HCT116 (cell line): ENCODE measurements around the gene KIRREL3. TPM values are rescaled to one million over a fixed set of nuclear protein-coding genes. Genes with fewer than 3 reads are reported as not detected.

Source experiments
- ATAC-seq: fragments of 200-7000 bp; cut with Tn5 transposase; 2 replicates; pipeline ENCODE4 v1.9.1; 2020; ENCODE audit warnings: mild to moderate bottlenecking, moderate library complexity
- BruUV-seq: library from RNA; stranded (reverse); fragments of 400-500 nt; replicated peaks from 2 replicates; lab custom pipeline; 2021; lab: Mats Ljungman, UMichigan
- CTCF ChIA-PET: fragments of 300-600 bp; sonication (Branson Sonifier 250); formaldehyde crosslinking; loops from one replicate; lab custom pipeline; 2021; ENCODE audit warnings: antibody characterized with exemption; lab: Charles Lee
- POLR2A ChIA-PET: fragments of 300-600, 350-600 bp; sonication (Branson Sonifier 250); formaldehyde crosslinking; loops from one replicate; lab custom pipeline; 2021; ENCODE audit warnings: antibody characterized with exemption; lab: Charles Lee
- RAD21 ChIA-PET, 2 experiments: fragments of 300-600 bp; sonication (Branson Sonifier 250); formaldehyde crosslinking; loops; one replicate each; lab custom pipeline; 2023; ENCODE audit warnings: low total read pairs in 2 of 2; ENCODE audit not compliant: uncharacterized antibody in 2 of 2, unreplicated experiment in 2 of 2, low non-redundant PET in 1 of 2; lab: Charles Lee
- DNase-seq: peaks from one replicate; pipeline ENCODE4 v3.0.0-alpha.2; 2010; ENCODE audit warnings: low read depth, low spot score
- H2AFZ ChIP-seq: fragments of 200-600 bp; shearing (Covaris generic), sonication (generic); 2 replicates; pipeline ENCODE4 v1.6.1; 2017; ENCODE audit warnings: low read depth, mixed run types, mixed read lengths, antibody characterized with exemption, low read length; ENCODE audit not compliant: poor library complexity, severe bottlenecking
- H3K27ac ChIP-seq: 2 replicates; pipeline ENCODE4 v1.5.1; 2012; ENCODE audit warnings: low read depth, low read length
- H3K27me3 ChIP-seq: fragments of 200-600 bp; sonication (generic); 2 replicates; pipeline ENCODE4 v1.6.1; 2016; ENCODE audit warnings: mixed run types, low read length, mixed read lengths; ENCODE audit not compliant: insufficient read depth
- H3K36me3 ChIP-seq, 2 experiments: fragments of 200-500 bp in 1 of 2; fragments of 200-600 bp in 1 of 2; sonication (Bioruptor generic) in 1 of 2; sonication (generic) in 1 of 2; 2 replicates each; pipeline versions ENCODE4 v1.5.1 to v1.6.1; 2014 to 2016; ENCODE audit warnings: low read length in 2 of 2, inconsistent platforms in 1 of 2, mixed read lengths in 1 of 2, mixed run types in 1 of 2; ENCODE audit not compliant: insufficient read depth in 2 of 2, control insufficient read depth in 1 of 2
- H3K4me1 ChIP-seq, 2 experiments: fragments of 200-600 bp in 1 of 2; sonication (generic) in 1 of 2; 2 replicates each; pipeline versions ENCODE4 v1.5.1 to v1.6.1; 2012 to 2017; ENCODE audit warnings: low read length in 2 of 2, inconsistent platforms in 1 of 2, mild to moderate bottlenecking in 1 of 2, mixed read lengths in 1 of 2, mixed run types in 1 of 2, moderate library complexity in 1 of 2; ENCODE audit not compliant: insufficient read depth in 2 of 2, control insufficient read depth in 1 of 2
- H3K4me2 ChIP-seq: fragments of 200-600 bp; sonication (generic); 2 replicates; pipeline ENCODE4 v1.6.1; 2017; ENCODE audit warnings: mixed run types, low read length, mixed read lengths
- H3K4me3 ChIP-seq, 2 experiments: fragments of 200-600 bp in 1 of 2; sonication (generic) in 1 of 2; replicated peaks in 1 of 2; 2 replicates each; pipeline ENCODE4 v1.5.1; 2011 to 2016; ENCODE audit warnings: low read length in 2 of 2, control low read depth in 1 of 2, low read depth in 1 of 2, mild to moderate bottlenecking in 1 of 2, mixed read lengths in 1 of 2, mixed run types in 1 of 2
- H3K79me2 ChIP-seq: fragments of 200-600 bp; sonication (generic); 2 replicates; pipeline ENCODE4 v1.6.1; 2017; ENCODE audit warnings: mild to moderate bottlenecking, mixed run types, low read length, moderate library complexity, mixed read lengths; ENCODE audit not compliant: insufficient read depth
- H3K9ac ChIP-seq: fragments of 200-600 bp; sonication (generic); 2 replicates; pipeline ENCODE4 v1.6.1; 2016; ENCODE audit warnings: low read length, mixed read lengths
- H3K9me2 ChIP-seq: fragments of 200-600 bp; sonication (generic), shearing (Covaris generic); 2 replicates; pipeline ENCODE4 v1.6.1; 2017; ENCODE audit warnings: mixed run types, mild to moderate bottlenecking, moderate library complexity; ENCODE audit not compliant: insufficient read depth
- H3K9me3 ChIP-seq, 2 experiments: fragments of 200-500 bp in 1 of 2; fragments of 200-600 bp in 1 of 2; sonication (Bioruptor generic) in 1 of 2; sonication (generic) in 1 of 2; 2 replicates each; pipeline ENCODE4 v1.6.1; 2014 to 2017; ENCODE audit warnings: low read length in 2 of 2, mixed read lengths in 2 of 2, inconsistent platforms in 1 of 2, low read depth in 1 of 2, mild to moderate bottlenecking in 1 of 2, mixed run types in 1 of 2, moderate library complexity in 1 of 2; ENCODE audit not compliant: control insufficient read depth in 1 of 2, insufficient read depth in 1 of 2
- H4K20me1 ChIP-seq: fragments of 200-600 bp; sonication (generic), shearing (Covaris generic); 2 replicates; pipeline ENCODE4 v1.6.1; 2017; ENCODE audit warnings: mixed run types, mild to moderate bottlenecking, moderate library complexity; ENCODE audit not compliant: insufficient read depth
- ATF3 ChIP-seq: IDR thresholded peaks from 2 replicates; pipeline ENCODE4 v1.6.1; 2012
- CBX3 ChIP-seq: IDR thresholded peaks from 2 replicates; pipeline ENCODE4 v1.6.1; 2012; ENCODE audit warnings: low read depth
- CEBPB ChIP-seq: IDR thresholded peaks from 2 replicates; pipeline ENCODE4 v1.6.1; 2012; ENCODE audit warnings: low read depth
- CTCF ChIP-seq, 3 experiments: fragments of 200-600 bp in 1 of 3; sonication (generic) in 1 of 3; IDR thresholded peaks in 2 of 3; conservative IDR thresholded peaks in 1 of 3; 2 replicates each; pipeline ENCODE4 v1.5.1; 2012 to 2017; ENCODE audit warnings: low read depth in 2 of 3, low read length in 2 of 3, antibody characterized with exemption in 1 of 3, borderline replicate concordance in 1 of 3, control low read depth in 1 of 3, mild to moderate bottlenecking in 1 of 3, mixed read lengths in 1 of 3, mixed run types in 1 of 3, moderate library complexity in 1 of 3; ENCODE audit not compliant: insufficient read depth in 1 of 3
- EGR1 ChIP-seq: IDR thresholded peaks from 2 replicates; pipeline ENCODE4 v1.6.1; 2012; ENCODE audit warnings: low read depth
- ELF1 ChIP-seq: IDR thresholded peaks from 2 replicates; pipeline ENCODE4 v1.6.1; 2012; ENCODE audit warnings: low read depth, borderline replicate concordance
- EZH2phosphoT487 ChIP-seq: fragments of 200-600 bp; IDR thresholded peaks from 2 replicates; pipeline ENCODE4 v1.6.1; 2018; ENCODE audit warnings: antibody characterized with exemption, borderline replicate concordance
- FOSL1 ChIP-seq: IDR thresholded peaks from 2 replicates; pipeline ENCODE4 v1.6.1; 2012; ENCODE audit warnings: low read depth
- JUND ChIP-seq: IDR thresholded peaks from 2 replicates; pipeline ENCODE4 v1.6.1; 2012
- POLR2A ChIP-seq: IDR thresholded peaks from 2 replicates; pipeline ENCODE4 v1.7.0; 2011; ENCODE audit warnings: borderline replicate concordance; ENCODE audit not compliant: insufficient read depth, insufficient read length; ENCODE audit errors: extremely low read depth
- SIN3A ChIP-seq: IDR thresholded peaks from 2 replicates; pipeline ENCODE4 v1.6.1; 2012; ENCODE audit warnings: low read depth
- SRF ChIP-seq: IDR thresholded peaks from 2 replicates; pipeline ENCODE4 v1.6.1; 2012; ENCODE audit warnings: low read depth
- YY1 ChIP-seq: IDR thresholded peaks from 2 replicates; pipeline ENCODE4 v1.6.1; 2011; ENCODE audit warnings: low read length, low read depth, moderate library complexity, mild to moderate bottlenecking; ENCODE audit not compliant: insufficient replicate concordance; ENCODE audit errors: extremely low read depth
- ZBTB33 ChIP-seq: IDR thresholded peaks from 2 replicates; pipeline ENCODE4 v1.6.1; 2011; ENCODE audit warnings: mild to moderate bottlenecking, low read length, moderate library complexity; ENCODE audit not compliant: insufficient replicate concordance; ENCODE audit errors: extremely low read depth
- ZFX ChIP-seq: fragments of 450-650 bp; IDR thresholded peaks from 2 replicates; pipeline ENCODE4 v1.6.1; 2017
- ZNF274 ChIP-seq: fragments of 200-500 bp; sonication (Bioruptor generic); IDR thresholded peaks from 2 replicates; pipeline ENCODE4 v1.6.1; 2014; ENCODE audit warnings: mild to moderate bottlenecking, low read depth, low read length, inconsistent platforms
- intact Hi-C: fragments of 100-400 bp; cut with micrococcal nuclease; formaldehyde crosslinking; loops from 2 replicates; pipeline ENCODE4 v1.10.0; 2022
- total RNA-seq: library from RNA; stranded (reverse); gene quantifications from one replicate; pipeline ENCODE4 v1.2.1, GENCODE V29; 2021; ENCODE audit not compliant: unreplicated experiment

Gene KIRREL3
- total RNA-seq, 1 experiment from 2014 or later = not detected

GRCh38 chr11:126446581-126446980, 554.0 kb downstream of the KIRREL3 start:
- no peak overlapping the region for H2AFZ ChIP-seq
- H3K27ac ChIP-seq = no peak overlapping the region
- DNase-seq (no peak), ATAC-seq (no peak)
- no peaks in the 10 kb centered on the region for H3K4me1 ChIP-seq
- no peak overlapping the region for H3K9ac ChIP-seq
- H4K20me1 ChIP-seq = no peaks in the 10 kb centered on the region
- BruUV-seq = no TSS peak
- no peaks in the 10 kb centered on the region for H3K36me3 ChIP-seq
- no peak overlapping the region for H3K4me2 ChIP-seq
- TF ChIP-seq POLR2A (no peak), ZNF274 (no peak), JUND (no peak), ATF3 (no peak), FOSL1 (no peak), ELF1 (no peak), CBX3 (no peak), YY1 (no peak), EZH2phosphoT487 (no peak), EGR1 (no peak), CTCF (IDR thresholded peaks at IDR 0.05 in 2 of 3, conservative IDR thresholded peaks at IDR 0.05 in 1 of 3; ENCODE audit: borderline replicate concordance in 1 of 3, insufficient read depth in 1 of 3, low read depth in 2 of 3, low read length in 2 of 3) (no peak), ZBTB33 (no peak), ZFX (no peak), SRF (no peak), CEBPB (no peak), SIN3A (no peak)
- POLR2A ChIA-PET = no interaction called here
- H3K9me2 ChIP-seq = no peaks in the 10 kb centered on the region
- RAD21 ChIA-PET = no interaction called here
- peaks cover 0 to 8% of the 10 kb centered on the region in 2 experiments; a peak in 1 of 4 replicates for H3K9me3 ChIP-seq
- intact Hi-C loops = loop anchor here (10.0 kb wide), 1 partner anchor 1588 kb away; no protein-coding TSS in a partner anchor
- H3K79me2 ChIP-seq = no peaks in the 10 kb centered on the region
- H3K27me3 ChIP-seq = peaks cover 2% of the 10 kb centered on the region; the same call in 1 of the 2 replicates
- H3K4me3 ChIP-seq = no peak overlapping the region
- CTCF ChIA-PET = interaction anchor here (1.3 kb wide), 1 partner anchor 34 kb away, joined by 8 read pairs; no protein-coding TSS in a partner anchor
